ENCODE results near the gene KIF2A.

GRCh38 chr5:62281411-62281810 lies 24.6 kb upstream of the KIF2A start:
- no peak for TF ChIP-seq POLR2A (IDR thresholded peaks at IDR 0.05; ENCODE audit: extremely low read depth, insufficient read length)
- TF ChIP-seq CTCF (IDR thresholded peaks at IDR 0.05; ENCODE audit: low read depth, low read length): no peak
